Endodermal cell (in vitro differentiated cells): ENCODE measurements around the gene HPSE2. TPM values are rescaled to one million over a fixed set of nuclear protein-coding genes. Genes with fewer than 3 reads are reported as not detected.

Experiments used
- DNase-seq: peaks from one replicate; pipeline ENCODE4 v3.0.0-alpha.2; 2017
- H3K27ac ChIP-seq: 2 replicates; pipeline ENCODE4 v1.5.1; 2013; ENCODE audit warnings: mild to moderate bottlenecking, low read depth, low read length, moderate library complexity
- H3K27me3 ChIP-seq: 2 replicates; pipeline ENCODE4 v1.6.1; 2013; ENCODE audit warnings: mild to moderate bottlenecking, low read length, moderate library complexity; ENCODE audit not compliant: insufficient read depth, control insufficient read depth, poor library complexity, severe bottlenecking
- H3K36me3 ChIP-seq: 2 replicates; pipeline ENCODE4 v1.7.0; 2013; ENCODE audit warnings: mild to moderate bottlenecking, low read length, moderate library complexity; ENCODE audit not compliant: control insufficient read depth, insufficient read depth
- H3K4me1 ChIP-seq: one replicate; pipeline ENCODE4 v1.7.0; 2013; ENCODE audit warnings: low read length; ENCODE audit not compliant: control insufficient read depth, insufficient read depth
- H3K4me3 ChIP-seq: 2 replicates; pipeline ENCODE4 v1.5.1; 2013; ENCODE audit warnings: mild to moderate bottlenecking, low read length, moderate library complexity
- H3K9ac ChIP-seq: 2 replicates; pipeline ENCODE4 v1.6.1; 2013; ENCODE audit warnings: mild to moderate bottlenecking, low read length, moderate library complexity; ENCODE audit not compliant: poor library complexity, severe bottlenecking; ENCODE audit errors: extremely low read depth
- H3K9me3 ChIP-seq: 2 replicates; pipeline ENCODE4 v1.6.1; 2013; ENCODE audit warnings: mild to moderate bottlenecking, low read length, moderate library complexity; ENCODE audit not compliant: control insufficient read depth
- H3K27ac Mint-ChIP-seq: 2 replicates; pipeline ENCODE4 v1.8.0; 2020; ENCODE audit warnings: mixed read lengths
- H3K27me3 Mint-ChIP-seq: 2 replicates; pipeline ENCODE4 v1.8.0; 2021; ENCODE audit warnings: mild to moderate bottlenecking, mixed read lengths; ENCODE audit not compliant: insufficient read depth
- H3K36me3 Mint-ChIP-seq: 2 replicates; pipeline ENCODE4 v1.8.0; 2020; ENCODE audit warnings: low read depth, mixed read lengths
- H3K4me1 Mint-ChIP-seq: 2 replicates; pipeline ENCODE4 v1.8.0; 2020; ENCODE audit warnings: mixed read lengths
- H3K4me3 Mint-ChIP-seq: 2 replicates; pipeline ENCODE4 v1.8.0; 2020; ENCODE audit warnings: mild to moderate bottlenecking, moderate library complexity, mixed read lengths
- H3K9me3 Mint-ChIP-seq: 2 replicates; pipeline ENCODE4 v1.8.0; 2020; ENCODE audit warnings: mild to moderate bottlenecking, mixed read lengths
- CTCF ChIP-seq: fragments of 200-600 bp; sonication (generic); conservative IDR thresholded peaks from 2 replicates; pipeline ENCODE4 v1.5.0; 2021; ENCODE audit warnings: antibody characterized with exemption, mild to moderate bottlenecking
- WGBS, 2 experiments: methylation state at CpG; one replicate each; pipeline versions ENCODE4 v1.1.5 to v1.1.7; 2013; ENCODE audit warnings: missing lambda C conversion rate in 2 of 2, mixed read lengths in 1 of 2; ENCODE audit not compliant: insufficient coverage in 1 of 2, insufficient read length in 1 of 2; 5-methylcytosine and 5-hydroxymethylcytosine counted together
- total RNA-seq, 2 donors: library from RNA; stranded (reverse); fragmentation: NEBNext Ultra II Directional in 1 of 2; extraction: Animal tissue kit (Norgen Biotek cat#: 25700) in 1 of 2; gene quantifications; 2 replicates in 1 of 2; 3 replicates in 1 of 2; pipeline ENCODE4 v1.2.1, GENCODE V29; 2021

HPSE2 gene
- total RNA-seq, 2 donors from 2014 or later = 0.07 to 0.11 TPM

DNA sequence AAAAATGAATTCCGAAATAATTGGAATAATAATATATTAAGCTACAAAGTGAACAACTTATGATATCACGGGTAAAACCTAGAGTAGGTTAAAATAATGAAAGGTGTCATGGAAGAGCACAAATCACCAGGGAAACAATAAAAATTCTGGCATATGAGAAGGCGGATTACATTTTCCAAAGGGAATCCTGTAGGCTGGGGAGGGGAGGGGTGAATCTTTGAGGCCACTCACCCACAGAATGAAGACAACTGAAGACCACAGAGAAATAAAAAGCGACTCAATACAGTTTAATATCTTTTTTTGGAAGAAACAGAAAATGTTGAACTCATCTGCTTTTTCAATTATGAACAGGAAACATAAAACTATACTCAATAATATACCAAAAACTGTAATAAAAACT, 659.6 kb downstream of the HPSE2 start:
- Histone ChIP-seq H3K9me3 (no peaks in the 10 kb centered on the region), H3K36me3 (no peaks in the 10 kb centered on the region), H3K27me3 (no peaks in the 10 kb centered on the region), H3K4me3 (no peak overlapping the region), H3K9ac (no peak overlapping the region), H3K4me1 (no peaks in the 10 kb centered on the region), H3K27ac (no peak overlapping the region)
- DNase-seq = no peak
- Mint-ChIP-seq H3K36me3 (no peaks in the 10 kb centered on the region), H3K4me1 (peaks cover 5% of the 10 kb centered on the region), H3K9me3 (no peaks in the 10 kb centered on the region), H3K27ac (no peak overlapping the region), H3K4me3 (no peak overlapping the region), H3K27me3 (peaks cover 2% of the 10 kb centered on the region)
- 96 to 100% methylated on average over 1 to 3 of the region's 4 CpGs for whole genome bisulfite sequencing, 2 experiments
- no peak for TF ChIP-seq CTCF

GRCh38 chr10:98572594-98572993, 663.1 kb downstream of the HPSE2 start:
- H3K36me3 Mint-ChIP-seq = no peaks in the 10 kb centered on the region
- H3K9me3 ChIP-seq = no peaks in the 10 kb centered on the region
- WGBS, 2 experiments = 62 to 71% methylated on average over 4 to 5 of the region's 5 CpGs
- TF ChIP-seq CTCF = no peak
- DNase-seq = no peak
- H3K27ac Mint-ChIP-seq = no peak overlapping the region
- H3K36me3 ChIP-seq = no peaks in the 10 kb centered on the region
- H3K4me1 ChIP-seq = no peaks in the 10 kb centered on the region
- no peak overlapping the region for H3K9ac ChIP-seq
- H3K27me3 ChIP-seq = no peaks in the 10 kb centered on the region
- H3K9me3 Mint-ChIP-seq = no peaks in the 10 kb centered on the region
- H3K4me1 Mint-ChIP-seq = peaks cover 10% of the 10 kb centered on the region
- H3K4me3 ChIP-seq = no peak overlapping the region
- no peak overlapping the region for H3K27ac ChIP-seq
- H3K27me3 Mint-ChIP-seq = no peaks in the 10 kb centered on the region
- no peak overlapping the region for H3K4me3 Mint-ChIP-seq

DNA sequence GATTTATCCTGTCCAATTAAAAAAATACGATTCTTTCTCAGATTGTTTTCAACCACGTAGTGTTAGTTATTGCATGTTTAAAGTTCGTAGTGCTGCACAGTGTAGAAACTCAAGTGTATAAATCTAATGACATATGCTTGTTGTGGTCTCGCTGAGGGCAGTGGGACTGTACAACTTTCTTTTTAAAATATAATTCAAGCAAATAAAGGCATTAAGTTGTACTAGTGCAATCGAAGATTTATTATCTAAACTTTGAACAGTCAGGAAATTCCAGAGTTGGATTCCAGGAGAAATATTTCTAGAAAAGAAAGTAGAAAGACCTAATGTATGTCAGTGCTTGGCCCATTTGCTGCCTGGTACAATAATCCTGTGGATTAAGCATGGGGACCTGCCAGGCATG, 664.8 kb downstream of the HPSE2 start:
- Mint-ChIP-seq H3K4me3 (no peak overlapping the region), H3K9me3 (no peaks in the 10 kb centered on the region), H3K36me3 (no peaks in the 10 kb centered on the region), H3K27ac (no peak overlapping the region), H3K4me1 (peaks cover 5% of the 10 kb centered on the region), H3K27me3 (peaks cover 3% of the 10 kb centered on the region)
- 95 to 97% methylated on average over 4 of the region's 5 CpGs for WGBS, 2 experiments
- peaks cover 2% of the 10 kb centered on the region for H3K4me1 ChIP-seq
- no peaks in the 10 kb centered on the region for H3K36me3 ChIP-seq
- TF ChIP-seq CTCF = no peak
- H3K9ac ChIP-seq = no peak overlapping the region
- no peak overlapping the region for H3K27ac ChIP-seq
- peaks cover 5% of the 10 kb centered on the region for H3K27me3 ChIP-seq
- no peak for DNase-seq
- no peak overlapping the region for H3K4me3 ChIP-seq
- H3K9me3 ChIP-seq = no peaks in the 10 kb centered on the region
